Effector memory CD8-positive, alpha-beta T cell (primary cell): ENCODE results near the gene ESPN.
"Not testable (repeated sequence)": the region's sequence is repeated elsewhere in the genome, so short reads cannot be mapped to it uniquely, and the experiment has no call there.

Source experiments
- ATAC-seq: fragments of 150-1000 bp; cut with Tn5 transposase; replicated peaks from 2 replicates; pipeline ENCODE4 v1.10.0; 2021; ENCODE audit warnings: mild to moderate bottlenecking, moderate library complexity
- DNase-seq, 3 experiments: peaks; one replicate each; pipeline ENCODE4 v3.0.0; 2021
- H3K27ac Mint-ChIP-seq, 2 donors: one replicate each; pipeline ENCODE4 v1.8.0; 2022; ENCODE audit warnings: mild to moderate bottlenecking in 2 of 2, mixed read lengths in 2 of 2, moderate library complexity in 2 of 2
- H3K27me3 Mint-ChIP-seq, 2 donors: one replicate each; pipeline ENCODE4 v1.8.0; 2022; ENCODE audit warnings: mixed read lengths in 2 of 2
- H3K36me3 Mint-ChIP-seq: one replicate; pipeline ENCODE4 v1.8.0; 2022; ENCODE audit warnings: mild to moderate bottlenecking, moderate library complexity, mixed read lengths; ENCODE audit not compliant: insufficient read depth
- H3K4me1 Mint-ChIP-seq, 2 donors: one replicate each; pipeline ENCODE4 v1.8.0; 2022; ENCODE audit warnings: low read depth in 2 of 2, mixed read lengths in 2 of 2
- H3K4me3 Mint-ChIP-seq, 2 donors: one replicate each; pipeline ENCODE4 v1.8.0; 2022; ENCODE audit warnings: mild to moderate bottlenecking in 2 of 2, mixed read lengths in 2 of 2, moderate library complexity in 2 of 2
- H3K9me3 Mint-ChIP-seq, 2 donors: one replicate each; pipeline ENCODE4 v1.8.0; 2022; ENCODE audit warnings: mixed read lengths in 2 of 2

The ESPN gene

DNA sequence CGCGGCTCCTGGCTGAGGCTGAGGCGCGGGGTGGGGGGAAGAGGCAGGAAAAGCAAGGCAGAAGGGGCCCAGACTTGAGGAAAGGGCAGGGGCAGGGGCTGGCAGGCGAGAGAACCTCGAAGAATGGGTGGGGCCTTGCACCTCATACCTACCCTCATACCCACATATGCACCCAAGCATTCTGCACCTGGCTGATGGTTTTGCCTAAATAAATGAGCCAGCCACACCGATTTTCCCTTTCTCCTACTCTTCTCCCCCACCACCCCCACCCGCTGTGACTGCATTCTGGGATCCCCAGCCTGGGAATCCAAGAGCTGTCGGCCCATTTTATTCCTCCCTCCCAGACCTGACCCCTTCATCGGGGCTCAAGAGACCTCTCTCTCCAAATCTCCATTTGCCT lies 25.9 kb downstream of the ESPN start:
- not testable (repeated sequence) for ATAC-seq, H3K4me3 Mint-ChIP-seq, H3K9me3 Mint-ChIP-seq, H3K36me3 Mint-ChIP-seq, DNase-seq, H3K27ac Mint-ChIP-seq
- Mint-ChIP-seq H3K27me3 (peaks cover 47 to 68% of the 10 kb centered on the region in 2 donors), H3K4me1 (peaks cover 16 to 29% of the 10 kb centered on the region in 2 donors)

DNA sequence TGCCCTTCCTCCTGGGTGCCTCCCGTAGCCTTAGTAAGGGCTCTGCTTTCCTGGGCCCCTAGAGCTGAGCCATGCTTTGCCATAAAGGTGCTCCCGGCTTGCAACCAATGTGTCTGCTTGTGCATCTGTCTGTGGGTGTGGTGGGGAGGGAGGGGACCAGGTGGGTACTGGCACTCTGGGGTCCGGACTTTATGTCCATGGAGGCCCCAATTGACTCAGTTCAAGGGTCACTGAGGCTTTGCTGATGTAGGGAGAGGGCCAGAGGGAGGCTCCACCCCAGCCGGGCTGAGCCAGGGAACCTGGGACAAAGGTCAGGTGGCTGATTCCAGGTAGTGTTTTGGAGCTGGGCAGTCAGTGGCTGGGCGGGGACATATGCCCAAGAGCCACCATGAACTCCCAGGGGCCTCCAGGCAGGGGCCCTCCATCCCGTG lies 26.4 kb downstream of the ESPN start:
- no peak for ATAC-seq
- no peak for DNase-seq
- Mint-ChIP-seq H3K27ac (no peak overlapping the region), H3K9me3 (no peaks in the 10 kb centered on the region), H3K27me3 (peaks cover 43 to 68% of the 10 kb centered on the region in 2 donors), H3K4me3 (no peak overlapping the region), H3K4me1 (peaks cover 16 to 28% of the 10 kb centered on the region in 2 donors), H3K36me3 (peaks cover 5% of the 10 kb centered on the region)

DNA sequence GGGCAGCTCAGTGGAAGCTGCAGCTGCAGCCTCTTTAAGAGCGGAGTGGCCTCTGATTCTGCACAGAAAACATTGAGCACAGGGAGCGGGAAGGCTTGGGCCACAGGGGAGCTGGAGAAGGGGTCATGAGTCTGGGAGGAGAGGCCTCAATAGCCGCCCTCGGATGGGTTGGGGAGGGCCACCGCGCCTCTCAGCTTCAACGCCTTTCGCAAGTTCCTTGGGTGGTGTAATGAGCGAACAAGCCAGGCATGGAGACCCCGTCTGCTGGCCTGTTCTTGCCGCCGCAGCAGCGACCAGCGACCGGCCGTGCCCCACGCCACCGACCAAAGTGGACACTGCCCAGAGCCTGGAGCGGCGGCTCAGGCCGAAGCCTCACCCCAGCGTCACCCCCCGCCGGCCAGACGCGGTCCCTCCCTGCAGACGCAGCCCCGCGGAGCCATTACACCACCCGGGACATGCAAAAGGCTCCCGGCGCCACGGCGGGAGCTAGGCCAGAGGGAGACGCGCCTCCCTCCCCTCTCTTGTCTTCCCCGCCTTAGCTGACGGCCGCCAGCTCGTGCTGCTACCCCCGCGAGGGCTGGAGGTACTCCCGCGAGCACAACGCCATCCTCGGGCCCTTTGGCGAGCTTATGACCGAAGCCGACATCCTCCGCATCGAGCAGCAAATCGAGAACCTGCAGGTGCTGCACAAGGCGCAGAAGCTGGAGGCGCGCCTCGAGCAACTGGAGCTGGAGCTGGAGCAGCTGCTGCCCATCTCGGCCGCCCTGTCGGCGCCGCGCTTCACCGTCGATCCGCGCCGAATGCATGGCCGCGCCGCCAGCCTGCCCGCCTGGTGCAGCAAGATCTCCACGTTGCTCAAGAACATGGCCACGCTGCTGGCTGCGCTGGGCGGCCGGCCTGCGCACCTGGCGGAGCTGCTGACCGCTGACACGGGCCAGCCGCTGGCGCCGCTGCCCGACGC lies 29.6 kb downstream of the ESPN start:
- Mint-ChIP-seq H3K27me3 (peaks cover 39 to 57% of the 10 kb centered on the region in 2 donors), H3K36me3 (peaks cover 14% of the 10 kb centered on the region), H3K4me3 (peak overlapping the region; percentile 1 to 36), H3K4me1 (peaks cover 13 to 16% of the 10 kb centered on the region in 2 donors)
- ATAC-seq, DNase-seq, H3K9me3 Mint-ChIP-seq, H3K27ac Mint-ChIP-seq: not testable (repeated sequence)

DNA sequence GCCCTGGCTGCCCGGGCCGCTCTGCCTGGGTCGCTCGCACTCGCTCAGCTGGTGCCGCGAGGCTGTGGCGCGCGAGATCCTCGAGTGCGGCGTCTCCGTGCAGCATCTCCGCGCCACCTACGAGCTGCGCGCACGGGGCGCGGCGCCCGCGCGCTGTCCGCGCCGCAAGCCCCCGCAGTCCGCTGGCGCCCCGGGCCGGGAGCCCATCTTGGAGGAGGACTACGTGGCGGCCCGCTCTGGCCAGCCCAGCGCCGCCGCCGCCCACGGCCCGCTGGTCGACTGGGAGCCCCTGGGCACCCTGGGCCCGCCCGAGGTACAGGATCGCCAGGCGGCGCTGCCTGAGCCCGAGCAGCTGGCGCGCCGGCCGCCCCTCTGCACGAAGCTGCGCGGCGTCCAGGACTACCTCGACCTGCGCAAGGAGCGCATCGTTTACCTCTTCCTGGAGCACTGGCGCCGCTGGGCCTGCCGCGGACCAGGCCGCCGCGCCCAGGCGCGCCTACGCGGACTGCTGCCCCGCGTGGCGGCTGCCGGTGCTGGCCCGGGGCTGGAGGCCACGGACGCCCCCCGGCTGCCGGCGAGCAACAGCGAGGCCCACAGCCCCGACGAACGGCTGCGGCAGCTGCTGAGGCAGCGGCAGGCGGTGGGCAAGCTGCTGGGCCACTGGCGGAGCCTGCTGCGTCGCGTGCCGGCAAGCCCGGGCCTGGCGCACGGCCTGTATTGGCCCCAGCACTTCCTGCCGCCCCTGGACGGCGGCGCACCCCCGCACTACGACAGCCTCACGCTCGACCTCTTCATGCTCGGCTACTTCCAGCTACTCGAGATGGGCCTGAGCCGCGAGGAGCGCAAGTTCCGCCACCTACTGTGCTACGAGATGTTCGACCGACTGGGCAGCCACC lies 30.5 kb downstream of the ESPN start:
- peaks cover 12 to 14% of the 10 kb centered on the region in 2 donors for H3K4me1 Mint-ChIP-seq
- H3K4me3 Mint-ChIP-seq: peak overlapping the region in 1 of 2 donors; percentile 29
- ATAC-seq (peak; percentile 34), DNase-seq (no peak)
- peaks cover 36 to 48% of the 10 kb centered on the region in 2 donors for H3K27me3 Mint-ChIP-seq
- peaks cover 19% of the 10 kb centered on the region for H3K36me3 Mint-ChIP-seq
- H3K9me3 Mint-ChIP-seq: no peaks in the 10 kb centered on the region
- H3K27ac Mint-ChIP-seq: no peak overlapping the region

DNA sequence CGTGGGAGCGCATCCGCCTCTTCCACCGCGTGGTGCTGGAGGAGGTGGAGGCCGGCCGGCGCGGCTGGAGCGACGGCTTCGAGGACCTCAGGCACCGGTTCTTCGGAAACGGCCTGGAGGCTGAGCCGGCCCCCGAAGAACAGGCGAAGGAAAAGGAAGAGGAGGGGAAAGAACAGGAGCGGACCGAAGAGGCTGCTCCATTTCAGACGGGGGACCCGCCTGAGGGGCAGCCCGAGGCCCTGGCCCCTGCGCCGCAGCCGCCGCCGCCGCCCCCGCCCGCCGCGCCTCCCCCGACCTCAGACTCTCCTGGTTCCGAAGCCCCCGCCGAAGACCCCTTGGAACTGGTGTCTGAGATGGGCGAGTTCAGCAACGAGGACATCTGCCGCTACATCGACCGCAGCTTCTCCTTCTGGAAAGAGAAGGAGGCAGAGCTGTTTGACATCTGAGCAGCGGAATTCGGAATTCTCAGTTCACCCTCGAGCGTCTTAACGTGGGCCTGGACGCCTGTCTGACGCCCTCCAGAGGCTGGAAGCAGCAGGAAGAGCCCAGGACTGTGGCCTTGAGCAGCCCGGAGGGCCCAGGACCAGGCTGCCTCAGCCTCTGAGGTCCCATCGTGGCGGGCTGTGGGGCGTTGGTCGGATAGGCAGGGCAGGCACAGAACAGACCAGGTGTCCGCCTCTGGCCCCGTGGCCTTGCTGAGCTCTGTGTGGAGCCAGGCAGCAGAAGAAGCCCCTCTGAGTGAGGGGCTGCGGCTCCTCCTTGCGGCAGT lies 31.4 kb downstream of the ESPN start:
- H3K36me3 Mint-ChIP-seq: peaks cover 28% of the 10 kb centered on the region
- not testable (repeated sequence) for H3K9me3 Mint-ChIP-seq, DNase-seq, H3K27ac Mint-ChIP-seq, ATAC-seq
- H3K27me3 Mint-ChIP-seq: peaks cover 27 to 40% of the 10 kb centered on the region in 2 donors
- H3K4me3 Mint-ChIP-seq: peak overlapping the region in 1 of 2 donors; percentile 29
- peaks cover 12 to 20% of the 10 kb centered on the region in 2 donors for H3K4me1 Mint-ChIP-seq

DNA sequence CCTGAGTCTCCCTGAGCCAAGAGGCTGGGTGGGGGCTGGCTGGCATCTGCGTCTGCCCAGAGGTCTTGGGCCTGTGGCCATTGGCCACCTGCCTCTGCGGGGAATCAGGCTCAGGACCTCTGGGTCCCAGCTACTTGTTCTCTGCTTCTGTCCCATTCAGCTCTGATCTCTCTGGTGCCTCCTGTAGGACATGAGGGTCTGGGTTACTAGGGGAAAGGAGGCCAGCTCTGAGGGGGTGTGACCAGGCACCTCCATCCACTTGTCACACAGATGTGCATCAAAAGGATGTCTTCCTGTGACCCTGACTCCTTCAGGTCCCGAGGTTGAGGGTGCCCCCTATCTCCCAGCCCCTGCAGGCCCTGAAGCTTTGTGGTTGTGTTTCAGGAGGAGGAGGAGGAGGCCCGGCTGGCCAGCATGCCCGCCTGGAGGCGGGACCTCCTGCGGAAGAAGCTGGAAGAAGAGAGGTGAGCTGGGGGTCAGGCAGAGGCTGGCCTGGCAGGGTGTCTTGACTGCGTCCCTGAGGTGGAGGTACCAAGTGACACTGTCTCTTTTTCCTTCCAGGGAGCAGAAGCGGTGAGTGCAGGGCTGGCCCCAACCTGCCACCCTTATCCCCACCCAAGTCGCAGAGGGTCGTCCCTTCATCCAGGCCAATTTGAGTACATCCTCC lies 32.4 kb downstream of the ESPN start:
- Mint-ChIP-seq H3K9me3 (no peaks in the 10 kb centered on the region), H3K4me3 (peak overlapping the region in 1 of 2 donors; percentile 8), H3K27ac (peak overlapping the region in 1 of 2 donors; percentile 59), H3K4me1 (peaks cover 12 to 23% of the 10 kb centered on the region in 2 donors), H3K27me3 (peaks cover 25 to 35% of the 10 kb centered on the region in 2 donors), H3K36me3 (peaks cover 38% of the 10 kb centered on the region)
- ATAC-seq (no peak), DNase-seq (no peak)

DNA sequence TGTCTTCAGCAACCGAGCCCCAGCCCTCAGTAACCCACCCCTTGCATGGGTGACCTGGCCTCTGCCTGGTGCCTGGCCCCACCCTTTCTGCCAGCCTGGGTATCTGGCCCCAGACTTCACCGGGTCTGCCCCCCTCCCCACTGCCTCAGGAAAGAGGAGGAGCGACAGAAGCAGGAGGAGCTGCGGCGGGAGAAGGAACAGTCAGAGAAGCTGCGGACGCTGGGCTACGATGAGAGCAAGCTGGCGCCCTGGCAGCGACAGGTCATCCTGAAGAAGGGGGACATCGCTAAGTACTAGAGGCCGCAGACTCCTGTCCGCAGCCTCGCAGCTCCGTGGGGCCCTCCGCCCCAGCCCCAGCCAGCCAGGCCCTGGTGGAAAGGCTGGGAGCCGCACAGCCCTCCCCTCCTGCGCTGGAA lies 35.3 kb downstream of the ESPN start:
- Mint-ChIP-seq H3K27ac (peak overlapping the region; percentile 95 to 99), H3K36me3 (peaks cover 63% of the 10 kb centered on the region), H3K27me3 (peaks cover 22 to 27% of the 10 kb centered on the region in 2 donors), H3K4me1 (peaks cover 19 to 31% of the 10 kb centered on the region in 2 donors), H3K4me3 (peak overlapping the region; percentile 66 to 78), H3K9me3 (no peaks in the 10 kb centered on the region)
- peak in 2 of 3 experiments; percentile 60 to 64 for DNase-seq
- peak; percentile 44 for ATAC-seq

DNA sequence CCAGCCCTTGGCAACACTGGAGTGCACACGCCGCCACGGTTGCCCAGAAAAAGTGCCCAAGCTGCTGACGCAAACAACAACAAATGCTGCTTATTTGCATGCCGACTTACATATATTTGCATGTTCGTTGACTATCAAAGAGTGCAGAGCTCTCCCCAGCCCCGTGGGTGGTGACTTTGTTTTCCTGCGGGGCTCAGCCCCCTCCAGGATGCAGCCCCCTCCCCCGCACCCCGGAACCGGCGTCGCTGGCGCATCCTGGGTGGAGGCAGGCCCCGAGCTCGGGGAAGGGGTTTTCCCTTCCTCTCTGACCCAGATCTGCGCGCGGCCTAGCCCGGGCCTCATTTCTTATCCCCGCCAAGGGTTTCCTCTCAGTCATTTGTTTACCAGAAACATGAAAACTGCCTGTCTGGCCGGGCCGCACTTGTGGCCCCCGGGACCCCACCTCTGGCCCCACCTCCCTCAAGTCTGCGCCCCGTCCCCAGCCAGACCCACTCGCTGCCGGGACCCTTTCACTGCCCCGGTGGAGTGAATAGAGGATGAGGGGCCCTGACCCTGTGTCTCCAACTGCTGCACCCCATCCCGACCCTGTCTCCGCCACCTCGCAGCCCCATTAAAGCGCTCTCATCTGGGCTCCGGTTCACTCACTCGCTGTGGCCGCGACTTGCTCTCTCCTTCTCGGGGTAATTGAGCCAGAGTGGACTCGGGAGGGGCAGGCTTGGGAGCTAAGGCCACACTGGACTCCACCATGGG lies 35.9 kb downstream of the ESPN start:
- peak; percentile 77 to 89 (median 88) for DNase-seq
- Mint-ChIP-seq H3K36me3 (peaks cover 67% of the 10 kb centered on the region), H3K4me1 (peaks cover 19 to 33% of the 10 kb centered on the region in 2 donors), H3K4me3 (peak overlapping the region; percentile 66 to 78), H3K27me3 (peaks cover 22 to 27% of the 10 kb centered on the region in 2 donors), H3K9me3 (no peaks in the 10 kb centered on the region), H3K27ac (peak overlapping the region; percentile 95 to 99)
- peak; percentile 73 for ATAC-seq

DNA sequence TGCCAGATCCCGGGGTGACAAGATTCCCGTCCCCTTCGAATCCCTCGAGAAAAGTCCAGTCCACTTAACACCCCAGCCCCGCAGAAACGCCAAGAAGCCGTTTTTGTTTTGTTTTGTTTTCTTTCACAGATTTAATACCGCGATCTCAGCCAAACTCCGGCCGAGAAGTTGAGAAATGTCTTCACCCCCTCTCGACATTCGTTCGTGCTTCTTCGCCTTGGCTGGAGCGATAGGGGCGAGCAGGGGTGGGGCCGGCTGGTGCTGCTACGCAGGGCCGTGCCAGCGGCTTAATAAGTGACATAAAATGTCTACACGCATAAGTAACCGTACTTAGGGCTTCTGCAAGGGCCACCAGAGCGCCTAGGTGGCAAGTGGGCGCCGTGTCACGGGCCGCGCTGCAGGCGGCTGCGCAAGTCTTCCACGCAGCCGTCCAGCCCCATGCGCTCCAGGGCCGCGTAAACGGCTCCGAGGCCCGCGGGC lies 36.5 kb downstream of the ESPN start:
- peaks cover 70% of the 10 kb centered on the region for H3K36me3 Mint-ChIP-seq
- H3K9me3 Mint-ChIP-seq: no peaks in the 10 kb centered on the region
- peaks cover 21 to 22% of the 10 kb centered on the region in 2 donors for H3K27me3 Mint-ChIP-seq
- H3K27ac Mint-ChIP-seq: peak overlapping the region; percentile 95 to 99
- peak overlapping the region; percentile 66 to 78 for H3K4me3 Mint-ChIP-seq
- ATAC-seq: no peak
- no peak for DNase-seq
- peaks cover 19 to 33% of the 10 kb centered on the region in 2 donors for H3K4me1 Mint-ChIP-seq

DNA sequence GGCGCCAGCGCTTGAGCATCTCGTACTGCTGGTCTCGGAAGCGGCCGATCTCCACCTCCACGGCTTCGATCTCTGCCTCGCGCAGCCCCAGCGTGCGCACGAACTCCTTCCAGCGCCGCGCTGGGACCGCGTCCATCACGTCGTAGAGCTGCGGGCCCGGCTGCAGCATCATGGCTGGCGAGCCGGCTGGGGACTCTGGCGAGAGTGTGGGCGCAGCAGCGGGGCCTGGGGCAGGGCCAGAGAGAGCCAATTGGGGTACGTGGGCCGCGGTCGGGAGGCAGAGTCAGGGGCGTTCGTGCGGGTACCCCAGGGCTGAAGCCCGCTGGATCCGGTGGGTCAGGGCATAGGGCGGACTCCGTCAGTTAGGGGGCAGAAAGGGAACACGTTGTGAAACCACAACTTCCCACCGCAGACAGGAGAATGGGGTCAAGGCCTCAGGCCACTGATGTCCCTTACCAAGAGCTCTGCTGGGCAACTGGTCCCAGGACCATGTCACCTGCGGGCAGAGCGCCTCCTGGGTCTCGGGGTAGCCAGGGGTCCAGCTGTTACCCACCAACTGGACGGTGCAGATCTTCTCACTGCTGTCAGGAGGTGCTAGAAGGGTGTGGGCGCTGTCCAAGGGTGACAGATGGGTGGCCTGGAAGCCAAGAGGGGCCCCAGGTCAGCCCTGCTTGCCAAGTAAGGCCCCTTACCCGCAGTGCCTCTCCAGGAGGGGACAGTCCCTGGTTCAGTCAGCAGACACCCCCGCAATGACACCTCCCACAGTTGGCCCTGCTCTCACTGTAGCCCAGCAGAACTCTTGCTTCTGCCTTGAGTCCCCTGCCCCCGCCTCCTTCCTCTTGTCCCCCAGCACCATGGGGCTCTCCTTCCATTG lies 37.2 kb downstream of the ESPN start:
- H3K9me3 Mint-ChIP-seq: no peaks in the 10 kb centered on the region
- peak overlapping the region; percentile 95 to 99 for H3K27ac Mint-ChIP-seq
- peak overlapping the region in 1 of 2 donors; percentile 78 for H3K4me3 Mint-ChIP-seq
- H3K36me3 Mint-ChIP-seq: peaks cover 69% of the 10 kb centered on the region
- ATAC-seq (no peak), DNase-seq (no peak)
- peaks cover 19 to 33% of the 10 kb centered on the region in 2 donors for H3K4me1 Mint-ChIP-seq
- peaks cover 16 to 17% of the 10 kb centered on the region in 2 donors for H3K27me3 Mint-ChIP-seq
